ENCODE data around the gene DDX51. TPM values are rescaled to one million over a fixed set of nuclear protein-coding genes. Genes with fewer than 3 reads are reported as not detected.

The DDX51 gene
- total RNA-seq, 1 experiment from 2014 or later, result 26.7 TPM

GRCh38 chr12:132178801-132179401, 34.8 kb upstream of the DDX51 start:
- TF ChIP-seq EZH2 (IDR thresholded peaks at IDR 0.05; ENCODE audit: low read length, unreplicated experiment) (no peak), CTCF (conservative IDR thresholded peaks at IDR 0.05; ENCODE audit: low read depth, low read length) (no peak), EZH2phosphoT487 (IDR thresholded peaks at IDR 0.05; ENCODE audit: borderline replicate concordance, low read length) (no peak)
- no peaks in the 10 kb centered on the region for H3F3A ChIP-seq (ENCODE audit: low read length, unreplicated experiment)
- peak; percentile 81 for DNase-seq
- H3K36me3 ChIP-seq (ENCODE audit: low read depth, low read length), result no peaks in the 10 kb centered on the region
- H3K9me2 ChIP-seq (replicated peaks; ENCODE audit: low read length), result no peaks in the 10 kb centered on the region
- intact Hi-C loops (cut with micrococcal nuclease), result no loop called here
- ChIA-PET POLR2A (ENCODE audit: unreplicated experiment) (interaction anchor here (0.6 kb wide), 1 partner anchor 33 kb away, joined by 4 read pairs; no protein-coding TSS in a partner anchor), CTCF (interaction anchor here (0.6 to 1.2 kb wide), 3 partner anchors 16 to 25 kb away, joined by 3 to 5 read pairs (median 3); no protein-coding TSS in a partner anchor)
- peak; percentile 81 for ATAC-seq
- H3K4me2 ChIP-seq (ENCODE audit: low read length), result peak overlapping the region; percentile 89
- no peaks in the 10 kb centered on the region for H3K79me2 ChIP-seq (ENCODE audit: low read length)
- H3K27me3 ChIP-seq (ENCODE audit: low read length), result peaks cover 40% of the 10 kb centered on the region
- H3K9ac ChIP-seq (ENCODE audit: low read length), result peak overlapping the region; percentile 26
- BruUV-seq (replicated peaks), result no TSS peak
- H3K4me3 ChIP-seq (ENCODE audit: low read length), result peak overlapping the region; percentile 65
- H3K27ac ChIP-seq (ENCODE audit: low read length), result peak overlapping the region; percentile 5; the same call in 1 of the 2 replicates
- H3K9me3 ChIP-seq (ENCODE audit: low read length), result no peaks in the 10 kb centered on the region
- H2AFZ ChIP-seq (ENCODE audit: low read length), result peak overlapping the region; percentile 82
- peaks cover 10% of the 10 kb centered on the region; the same call in 1 of the 2 replicates for H3K4me1 ChIP-seq (ENCODE audit: insufficient read depth, low read length)
- no peaks in the 10 kb centered on the region for H4K20me1 ChIP-seq (ENCODE audit: low read length)

- Histone ChIP-seq H3K4me3 (ENCODE audit: low read length) (peak overlapping the region; percentile 65), H3K9me3 (ENCODE audit: low read length) (no peaks in the 10 kb centered on the region), H3K79me2 (ENCODE audit: low read length) (no peaks in the 10 kb centered on the region), H2AFZ (ENCODE audit: low read length) (peak overlapping the region; percentile 82), H3K9ac (ENCODE audit: low read length) (peak overlapping the region; percentile 26), H3K27ac (ENCODE audit: low read length) (peak overlapping the region; percentile 5; the same call in 1 of the 2 replicates), H3K4me1 (ENCODE audit: insufficient read depth, low read length) (peaks cover 10% of the 10 kb centered on the region; the same call in 1 of the 2 replicates), H3K36me3 (ENCODE audit: low read depth, low read length) (no peaks in the 10 kb centered on the region), H3K9me2 (replicated peaks; ENCODE audit: low read length) (no peaks in the 10 kb centered on the region), H3F3A (ENCODE audit: low read length, unreplicated experiment) (no peaks in the 10 kb centered on the region), H3K27me3 (ENCODE audit: low read length) (peaks cover 39% of the 10 kb centered on the region), H4K20me1 (ENCODE audit: low read length) (no peaks in the 10 kb centered on the region), H3K4me2 (ENCODE audit: low read length) (peak overlapping the region; percentile 89)
- ATAC-seq (peak; percentile 9), DNase-seq (no peak)
- BruUV-seq (replicated peaks), result no TSS peak
- intact Hi-C loops (cut with micrococcal nuclease), result no loop called here
- ChIA-PET POLR2A (ENCODE audit: unreplicated experiment) (interaction anchor here (0.6 to 0.7 kb wide), 2 partner anchors 33 to 106 kb away, joined by 4 to 5 read pairs; no protein-coding TSS in a partner anchor), CTCF (interaction anchor here (0.6 to 1.2 kb wide), 3 partner anchors 15 to 311 kb away, joined by 3 to 4 read pairs (median 3); no protein-coding TSS in a partner anchor)
- TF ChIP-seq EZH2phosphoT487 (IDR thresholded peaks at IDR 0.05; ENCODE audit: borderline replicate concordance, low read length), result no peak
- no peak for TF ChIP-seq EZH2 (IDR thresholded peaks at IDR 0.05; ENCODE audit: low read length, unreplicated experiment)
- TF ChIP-seq CTCF (conservative IDR thresholded peaks at IDR 0.05; ENCODE audit: low read depth, low read length), result no peak
These were observed 34.2 kb upstream of the DDX51 start for GRCh38 chr12:132178316-132178715.

Data from PC-3 (cell line).